ENCODE measurements around the gene C16orf89.

The C16orf89 gene

DNA sequence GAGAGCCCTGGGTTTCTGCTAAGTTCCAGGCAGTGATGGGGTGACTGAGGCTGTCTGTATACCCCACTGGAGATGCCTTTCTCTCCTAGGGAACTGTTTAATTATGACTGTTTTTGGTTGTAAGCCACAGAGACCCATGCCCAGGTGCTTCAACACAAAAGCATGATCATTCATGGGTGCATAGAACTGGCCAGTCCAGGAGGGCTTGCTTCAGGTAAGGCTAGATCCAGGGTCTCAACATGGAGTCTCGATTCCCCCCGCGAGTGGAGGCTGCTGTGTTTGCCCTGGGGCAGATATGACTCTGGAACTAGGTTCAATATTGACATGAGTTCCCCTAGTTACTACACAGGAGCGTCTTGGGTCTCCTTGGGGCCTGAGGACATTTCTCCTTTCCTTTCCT, 49.9 kb downstream of the C16orf89 start:
- TF ChIP-seq, protein P1, sequence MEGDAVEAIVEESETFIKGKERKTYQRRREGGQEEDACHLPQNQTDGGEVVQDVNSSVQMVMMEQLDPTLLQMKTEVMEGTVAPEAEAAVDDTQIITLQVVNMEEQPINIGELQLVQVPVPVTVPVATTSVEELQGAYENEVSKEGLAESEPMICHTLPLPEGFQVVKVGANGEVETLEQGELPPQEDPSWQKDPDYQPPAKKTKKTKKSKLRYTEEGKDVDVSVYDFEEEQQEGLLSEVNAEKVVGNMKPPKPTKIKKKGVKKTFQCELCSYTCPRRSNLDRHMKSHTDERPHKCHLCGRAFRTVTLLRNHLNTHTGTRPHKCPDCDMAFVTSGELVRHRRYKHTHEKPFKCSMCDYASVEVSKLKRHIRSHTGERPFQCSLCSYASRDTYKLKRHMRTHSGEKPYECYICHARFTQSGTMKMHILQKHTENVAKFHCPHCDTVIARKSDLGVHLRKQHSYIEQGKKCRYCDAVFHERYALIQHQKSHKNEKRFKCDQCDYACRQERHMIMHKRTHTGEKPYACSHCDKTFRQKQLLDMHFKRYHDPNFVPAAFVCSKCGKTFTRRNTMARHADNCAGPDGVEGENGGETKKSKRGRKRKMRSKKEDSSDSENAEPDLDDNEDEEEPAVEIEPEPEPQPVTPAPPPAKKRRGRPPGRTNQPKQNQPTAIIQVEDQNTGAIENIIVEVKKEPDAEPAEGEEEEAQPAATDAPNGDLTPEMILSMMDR (IDR thresholded peaks at IDR 0.05; ENCODE audit: low read depth, low read length, missing control alignments), result no peak
- H3K4me3 ChIP-seq (ENCODE audit: low read depth, low read length), result no peak overlapping the region
- DNase-seq (ENCODE audit: low read depth), result no peak

DNA sequence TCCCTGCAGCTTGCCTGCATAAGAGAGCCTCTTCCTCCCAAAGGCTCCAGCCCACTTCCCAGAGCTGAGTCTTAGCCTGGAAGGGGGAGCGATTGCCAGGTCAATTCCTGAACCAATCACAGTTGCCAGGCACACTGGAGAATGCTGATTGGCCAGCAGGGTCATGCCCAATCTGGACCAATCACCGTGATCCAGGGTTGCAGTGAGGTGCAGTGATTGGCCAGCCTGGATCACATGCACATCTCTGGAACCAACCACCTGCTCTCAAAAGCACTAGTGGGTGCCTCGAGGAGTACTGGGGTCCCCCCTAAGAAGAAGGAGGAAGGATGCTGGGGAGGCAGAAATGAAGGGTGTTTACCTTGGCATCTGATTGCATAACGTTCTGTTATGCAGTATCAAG, 50.4 kb downstream of the C16orf89 start:
- DNase-seq (ENCODE audit: low read depth), result no peak

DNA sequence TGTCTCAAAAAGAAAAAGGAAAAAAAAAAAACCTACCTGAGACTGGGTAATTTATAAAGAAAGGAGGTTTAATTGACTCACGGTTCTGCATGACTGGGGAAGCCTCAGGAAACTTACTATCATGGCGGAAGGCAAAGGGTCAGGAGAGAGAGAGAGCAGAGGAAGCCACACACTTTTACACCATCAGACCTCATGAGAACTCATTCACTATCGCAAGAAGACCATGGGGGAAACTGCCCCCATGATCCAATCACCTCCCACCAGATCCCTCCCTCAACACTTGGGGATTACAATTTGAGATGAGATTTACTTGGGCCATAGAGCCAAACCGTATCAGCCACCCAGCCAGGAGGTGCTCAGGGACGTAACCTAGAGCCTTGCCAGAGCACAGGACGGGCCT, 52.9 kb downstream of the C16orf89 start:
- no peak overlapping the region for H3K4me3 ChIP-seq (ENCODE audit: low read depth, low read length)
- DNase-seq (ENCODE audit: low read depth), result no peak
- TF ChIP-seq, protein P1 (IDR thresholded peaks at IDR 0.05; ENCODE audit: low read depth, low read length, missing control alignments), result no peak

More for the DNA sequence above, 50.4 kb downstream of the C16orf89 start:
- H3K4me3 ChIP-seq (ENCODE audit: low read depth, low read length), result no peak overlapping the region
- TF ChIP-seq, protein P1 (IDR thresholded peaks at IDR 0.05; ENCODE audit: low read depth, low read length, missing control alignments), result no peak

DNA sequence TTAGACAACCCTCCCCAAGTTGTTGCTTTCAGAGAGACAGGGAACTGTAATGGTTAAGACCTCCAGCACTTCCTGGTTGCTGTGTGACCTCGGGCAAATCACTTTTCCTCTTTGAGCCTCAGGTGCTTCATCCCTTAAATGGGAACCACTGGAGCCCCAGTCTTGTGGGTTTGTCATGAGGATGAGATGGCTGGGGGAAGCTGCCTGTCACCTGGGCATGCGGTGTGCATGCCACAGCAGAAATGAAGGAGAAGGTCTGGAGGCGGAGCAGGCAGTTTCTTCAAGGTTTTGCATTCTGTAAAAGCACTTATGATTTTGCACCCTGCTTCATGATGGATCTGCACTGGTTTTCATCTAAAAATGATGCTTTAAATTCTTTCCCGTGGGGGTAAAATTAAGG, 54.1 kb downstream of the C16orf89 start:
- TF ChIP-seq, protein P1 (IDR thresholded peaks at IDR 0.05; ENCODE audit: low read depth, low read length, missing control alignments), result no peak
- H3K4me3 ChIP-seq (ENCODE audit: low read depth, low read length), result no peak overlapping the region
- no peak for DNase-seq (ENCODE audit: low read depth)

DNA sequence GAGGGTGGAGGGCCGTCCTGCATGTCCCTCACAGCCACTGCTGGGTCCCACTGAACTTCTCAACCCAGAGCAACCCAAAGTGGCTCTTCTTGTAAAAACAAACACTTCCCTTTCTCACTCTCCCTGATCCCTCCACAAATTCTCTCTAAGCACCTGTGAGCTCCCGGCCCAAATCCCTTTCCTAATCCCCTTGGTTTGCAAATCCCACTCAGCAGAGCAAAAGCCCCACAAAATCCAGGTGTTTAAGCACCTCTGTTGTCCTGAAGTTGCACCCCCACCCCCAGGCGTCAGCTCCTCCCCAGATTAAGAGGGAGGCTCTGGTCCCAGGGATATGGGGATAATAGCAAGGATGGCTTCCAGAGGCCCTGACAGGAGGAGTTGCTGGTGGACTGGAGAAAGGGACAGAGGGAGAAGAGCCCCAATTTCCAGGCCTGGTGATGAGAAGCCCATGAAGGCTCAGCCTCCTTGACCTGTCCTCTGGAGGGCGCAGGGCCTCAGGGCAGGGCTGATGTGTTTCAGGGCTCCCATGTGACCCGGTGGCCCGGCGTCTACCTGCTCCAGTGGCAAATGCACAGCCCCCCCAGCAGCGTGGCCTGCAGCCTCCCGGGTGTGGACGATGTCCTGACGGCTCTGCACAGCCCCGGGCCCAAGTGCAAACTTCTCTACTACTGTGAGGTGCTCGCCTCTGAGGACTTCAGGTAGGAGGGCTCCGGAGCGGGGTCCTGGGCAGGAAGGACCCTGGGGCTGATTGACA, 55.0 kb downstream of the C16orf89 start:
- H3K4me3 ChIP-seq (ENCODE audit: low read depth, low read length), result no peak overlapping the region
- TF ChIP-seq, protein P1 (IDR thresholded peaks at IDR 0.05; ENCODE audit: low read depth, low read length, missing control alignments), result peak; percentile 16
- no peak for DNase-seq (ENCODE audit: low read depth)

DNA sequence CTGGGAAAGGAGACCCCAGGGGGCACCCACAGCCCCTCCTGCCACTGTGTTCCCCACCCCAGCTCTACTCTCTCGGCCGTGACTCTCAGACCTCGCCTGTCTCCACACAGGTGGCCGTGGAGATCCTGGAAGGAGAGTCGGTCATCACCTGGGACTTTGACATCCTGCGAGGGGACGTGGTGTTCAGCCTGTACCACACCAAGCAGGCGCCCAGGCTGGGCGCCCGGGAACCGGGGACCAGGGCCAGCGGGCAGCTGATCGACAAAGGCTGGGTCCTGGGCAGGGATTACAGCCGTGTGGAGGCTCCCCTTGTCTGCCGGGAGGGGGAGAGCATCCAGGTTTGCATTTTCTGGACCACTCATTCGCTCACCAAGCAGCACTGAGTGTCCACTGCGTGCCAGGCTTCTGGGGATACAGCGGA, 57.4 kb downstream of the C16orf89 start:
- no peak for DNase-seq (ENCODE audit: low read depth)
- no peak overlapping the region for H3K4me3 ChIP-seq (ENCODE audit: low read depth, low read length)
- TF ChIP-seq, protein P1 (IDR thresholded peaks at IDR 0.05; ENCODE audit: low read depth, low read length, missing control alignments), result no peak

DNA sequence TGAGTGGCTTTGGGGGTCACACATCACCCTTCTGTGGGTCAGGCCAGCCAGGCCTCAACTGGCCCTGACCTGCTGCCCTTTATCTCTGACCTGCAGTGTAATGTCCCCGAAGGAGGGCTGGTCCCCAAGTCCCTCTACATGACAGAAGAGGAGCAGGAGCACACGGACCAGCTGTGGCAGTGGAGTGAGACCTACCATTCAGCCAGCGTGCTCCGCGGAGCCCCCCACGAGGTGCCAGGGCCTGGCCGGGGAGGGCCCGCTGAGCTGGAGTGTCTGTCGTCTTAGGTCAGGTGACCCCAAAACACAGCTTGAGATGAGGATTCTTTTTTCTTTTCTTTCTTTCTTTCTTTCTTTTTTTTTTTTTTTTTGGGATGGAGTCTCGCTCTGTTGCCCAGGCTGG, 58.5 kb downstream of the C16orf89 start:
- TF ChIP-seq, protein P1 (IDR thresholded peaks at IDR 0.05; ENCODE audit: low read depth, low read length, missing control alignments), result no peak
- no peak overlapping the region for H3K4me3 ChIP-seq (ENCODE audit: low read depth, low read length)
- no peak for DNase-seq (ENCODE audit: low read depth)

Data from GM12864 (cell line).